SJCRH30 (cell line): Measurements from ENCODE around the gene NTHL1. TPM values are rescaled to one million over a fixed set of nuclear protein-coding genes. Genes with fewer than 3 reads are reported as not detected.

ENCODE experiments used
- DNase-seq, 2 experiments: peaks; one replicate each; pipeline ENCODE4 v3.0.0-alpha.2; 2015 to 2020
- H3K27ac ChIP-seq: fragments of 250-450 bp; sonication (Bioruptor Pico); 2 replicates; pipeline ENCODE4 v1.5.1; 2020; ENCODE audit warnings: mild to moderate bottlenecking, moderate library complexity
- H3K27me3 ChIP-seq: fragments of 250-450 bp; sonication (Bioruptor Pico); 2 replicates; pipeline ENCODE4 v1.5.1; 2020; ENCODE audit warnings: mild to moderate bottlenecking, moderate library complexity
- H3K36me3 ChIP-seq: fragments of 250-450 bp; sonication (Bioruptor Pico); 2 replicates; pipeline ENCODE4 v1.5.1; 2020; ENCODE audit warnings: mild to moderate bottlenecking, moderate library complexity
- H3K4me1 ChIP-seq: fragments of 250-450 bp; sonication (Bioruptor Pico); 2 replicates; pipeline ENCODE4 v1.5.1; 2020; ENCODE audit warnings: mild to moderate bottlenecking, moderate library complexity
- H3K4me3 ChIP-seq: fragments of 250-450 bp; sonication (Bioruptor Pico); 2 replicates; pipeline ENCODE4 v1.5.1; 2020; ENCODE audit warnings: mild to moderate bottlenecking, moderate library complexity
- H3K9me3 ChIP-seq: fragments of 250-450 bp; sonication (Bioruptor Pico); replicated peaks from 2 replicates; pipeline ENCODE4 v1.5.1; 2020; ENCODE audit warnings: mild to moderate bottlenecking, moderate library complexity
- total RNA-seq: library from RNA; depleted of rRNA; stranded (reverse); fragments of >200 nt; shearing (Covaris generic); gene quantifications from 2 replicates; pipeline ENCODE4 v1.2.3, GENCODE V29; 2014

Gene NTHL1
- total RNA-seq, 1 experiment from 2014 or later = 16.6 TPM

DNA sequence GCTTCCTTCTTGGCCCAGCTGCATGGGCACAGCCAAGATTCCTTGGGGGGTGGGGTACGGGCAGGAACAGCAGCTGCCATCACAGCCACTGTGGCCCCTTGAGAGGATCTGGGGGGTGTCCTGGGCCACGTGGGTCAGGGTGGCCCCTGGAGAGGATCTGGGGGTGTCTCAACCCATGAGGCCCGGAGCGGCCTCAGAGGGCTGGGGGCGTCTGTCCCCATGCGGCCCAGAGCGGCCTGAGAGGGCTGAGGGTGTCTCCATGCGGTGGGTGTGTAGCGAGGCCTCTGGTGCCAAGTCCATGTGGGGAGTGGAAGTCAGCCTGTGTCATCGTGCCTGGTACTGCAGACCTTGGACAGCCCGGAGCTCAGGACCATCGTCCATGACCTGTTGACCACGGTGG lies 13.9 kb upstream of the NTHL1 start:
- Histone ChIP-seq H3K4me3 (no peak overlapping the region), H3K4me1 (no peaks in the 10 kb centered on the region), H3K36me3 (peaks cover 8% of the 10 kb centered on the region; the same call in 1 of the 2 replicates), H3K27ac (no peak overlapping the region), H3K9me3 (no peaks in the 10 kb centered on the region), H3K27me3 (no peaks in the 10 kb centered on the region)
- no peak for DNase-seq

DNA sequence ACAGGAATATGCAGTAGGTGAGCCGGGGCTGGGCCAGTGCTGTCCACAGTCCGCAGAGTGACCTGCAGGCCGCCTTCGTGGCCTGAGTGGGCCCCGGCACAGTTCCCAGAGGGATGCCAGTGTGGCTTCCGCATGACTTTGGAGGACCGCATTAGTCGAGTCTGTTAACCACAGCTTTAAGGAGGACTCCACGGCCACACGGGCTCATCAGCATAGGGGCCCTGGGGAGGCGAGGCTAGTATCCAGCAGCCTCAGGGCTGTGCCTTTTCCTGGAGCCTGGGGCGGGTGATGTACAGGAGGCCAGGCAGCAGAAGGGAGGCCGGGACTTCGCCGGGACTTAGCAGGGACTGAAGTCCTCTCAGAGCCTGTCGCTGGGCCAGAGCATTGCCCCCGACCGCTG lies 13.4 kb upstream of the NTHL1 start:
- no peaks in the 10 kb centered on the region for H3K4me1 ChIP-seq
- no peak for DNase-seq
- no peak overlapping the region for H3K27ac ChIP-seq
- peaks cover 5% of the 10 kb centered on the region; the same call in 1 of the 2 replicates for H3K36me3 ChIP-seq
- no peaks in the 10 kb centered on the region for H3K27me3 ChIP-seq
- no peak overlapping the region for H3K4me3 ChIP-seq
- H3K9me3 ChIP-seq = no peaks in the 10 kb centered on the region

DNA sequence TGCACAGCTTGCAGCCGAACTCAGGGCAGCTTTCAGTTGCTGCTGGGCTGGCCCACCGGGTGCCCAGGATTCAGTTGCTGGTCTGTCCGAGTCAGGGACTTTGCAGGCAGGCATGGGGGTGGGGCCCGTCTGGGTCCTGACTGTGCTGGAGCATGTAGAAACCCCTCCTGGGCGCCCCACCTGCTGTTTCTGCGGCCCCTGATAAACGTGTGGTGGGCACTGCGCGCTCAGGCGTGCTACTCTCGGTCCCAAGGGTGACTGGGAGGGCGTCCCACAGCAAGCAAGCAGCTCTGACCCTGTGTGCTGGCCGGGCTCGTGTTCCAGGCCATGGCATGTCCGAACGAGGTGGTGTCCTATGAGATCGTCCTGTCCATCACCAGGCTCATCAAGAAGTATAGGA lies 12.7 kb upstream of the NTHL1 start:
- no peaks in the 10 kb centered on the region for H3K27me3 ChIP-seq
- no peaks in the 10 kb centered on the region for H3K4me1 ChIP-seq
- H3K27ac ChIP-seq = no peak overlapping the region
- no peak overlapping the region for H3K4me3 ChIP-seq
- no peaks in the 10 kb centered on the region for H3K36me3 ChIP-seq
- no peaks in the 10 kb centered on the region for H3K9me3 ChIP-seq
- no peak for DNase-seq

DNA sequence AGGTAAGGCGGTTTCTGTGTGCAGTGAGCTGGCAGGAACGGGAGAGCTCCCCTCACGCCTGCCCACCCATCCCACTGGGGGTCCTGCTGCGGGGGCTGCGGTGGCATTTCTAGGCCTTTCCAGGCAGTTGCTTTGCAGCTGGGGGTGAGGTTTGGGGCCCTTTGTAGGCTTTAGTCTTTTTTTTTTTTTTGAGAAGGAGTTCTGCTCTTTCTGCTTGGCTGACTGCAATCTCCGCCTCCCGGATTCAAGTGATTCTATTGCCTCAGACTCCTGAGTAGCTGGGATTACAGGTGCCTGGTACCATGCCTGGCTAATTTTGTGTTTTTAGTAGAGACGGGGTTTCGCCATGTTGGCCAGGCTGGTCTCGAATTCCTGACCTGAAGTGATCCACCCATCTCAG lies 11.2 kb upstream of the NTHL1 start:
- no peaks in the 10 kb centered on the region; the same call in 1 of the 2 replicates for H3K36me3 ChIP-seq

DNA sequence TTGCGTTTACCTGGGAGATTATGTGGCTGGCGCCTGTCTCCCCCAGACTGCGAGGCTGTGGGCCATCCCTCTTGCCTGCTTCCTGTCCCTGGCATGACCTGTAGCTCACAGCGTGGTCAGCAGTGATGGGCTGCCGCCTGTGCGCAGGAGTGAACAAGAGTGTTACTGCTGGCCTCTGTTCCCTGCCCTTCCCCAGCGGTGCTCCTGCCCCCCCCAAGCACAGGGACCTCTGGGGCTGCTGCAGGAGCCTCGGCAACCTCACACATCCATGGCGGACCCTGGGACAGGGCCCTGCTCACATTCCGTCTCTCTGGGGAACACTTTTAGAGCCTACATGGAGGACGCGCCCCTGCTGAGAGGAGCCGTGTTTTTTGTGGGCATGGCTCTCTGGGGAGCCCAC lies 10.8 kb upstream of the NTHL1 start:
- no peak for DNase-seq
- Histone ChIP-seq H3K9me3 (no peaks in the 10 kb centered on the region), H3K4me3 (no peak overlapping the region), H3K27ac (no peak overlapping the region), H3K4me1 (no peaks in the 10 kb centered on the region), H3K27me3 (no peaks in the 10 kb centered on the region), H3K36me3 (no peaks in the 10 kb centered on the region; the same call in 1 of the 2 replicates)

More for the DNA sequence above, 11.2 kb upstream of the NTHL1 start:
- H3K9me3 ChIP-seq = no peaks in the 10 kb centered on the region
- no peak overlapping the region for H3K4me3 ChIP-seq
- no peaks in the 10 kb centered on the region for H3K27me3 ChIP-seq
- DNase-seq = no peak
- no peaks in the 10 kb centered on the region for H3K4me1 ChIP-seq
- no peak overlapping the region for H3K27ac ChIP-seq

DNA sequence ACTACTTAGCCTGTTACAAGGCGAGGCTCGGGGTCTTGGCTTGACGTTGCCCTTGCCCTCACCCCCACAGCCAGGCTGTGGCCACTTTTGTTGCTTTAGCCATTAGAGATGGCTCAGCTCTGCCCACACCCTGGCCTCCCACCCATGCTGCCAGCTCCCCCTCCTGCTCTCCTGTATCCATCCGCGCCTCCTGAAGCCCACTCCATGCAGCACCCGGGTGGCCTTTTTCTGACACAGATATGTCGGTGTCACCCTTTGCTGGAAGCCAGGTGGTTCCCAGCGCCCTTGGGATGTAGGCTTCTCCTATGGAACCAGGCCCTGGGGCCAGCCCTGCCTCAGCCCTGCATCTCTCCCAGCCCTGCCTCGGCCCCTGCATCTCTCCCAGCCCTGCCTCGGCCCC lies 9.8 kb upstream of the NTHL1 start:
- H3K4me1 ChIP-seq = no peaks in the 10 kb centered on the region
- no peaks in the 10 kb centered on the region for H3K9me3 ChIP-seq
- DNase-seq = no peak
- H3K4me3 ChIP-seq = no peak overlapping the region
- H3K36me3 ChIP-seq = no peaks in the 10 kb centered on the region; the same call in 1 of the 2 replicates
- no peaks in the 10 kb centered on the region for H3K27me3 ChIP-seq
- H3K27ac ChIP-seq = no peak overlapping the region

DNA sequence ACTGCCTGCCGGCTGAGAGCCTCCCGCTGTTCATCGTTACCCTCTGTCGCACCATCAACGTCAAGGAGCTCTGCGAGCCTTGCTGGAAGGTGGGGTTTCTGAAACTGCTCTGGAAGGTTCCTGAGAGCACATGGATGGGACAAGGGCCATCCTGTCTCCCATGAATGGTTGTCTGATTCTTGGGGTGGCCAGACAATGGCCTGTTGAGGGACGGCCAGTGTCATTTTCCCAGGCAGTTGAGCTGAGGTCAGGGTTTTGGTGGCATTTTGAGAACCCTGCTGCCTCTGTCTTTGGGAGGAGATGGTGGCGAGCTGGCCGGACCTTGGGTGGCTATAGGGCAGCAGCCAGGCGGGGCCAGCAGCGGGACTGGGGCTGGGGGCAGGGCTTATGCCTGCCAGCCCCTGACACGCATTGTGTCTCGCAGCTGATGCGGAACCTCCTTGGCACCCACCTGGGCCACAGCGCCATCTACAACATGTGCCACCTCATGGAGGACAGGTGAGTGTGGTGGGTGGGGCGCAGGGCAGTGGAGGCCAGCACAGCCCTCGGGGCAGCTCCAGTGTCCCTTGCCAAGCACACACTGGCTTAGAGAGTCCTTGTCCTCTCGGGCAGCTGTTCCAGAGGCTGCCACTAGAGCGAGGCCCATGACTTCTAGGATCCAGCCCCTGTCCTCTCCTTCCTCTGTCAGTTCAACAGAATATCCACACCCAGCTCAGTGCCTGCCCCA lies 9.2 kb upstream of the NTHL1 start:
- H3K4me1 ChIP-seq = no peaks in the 10 kb centered on the region
- H3K4me3 ChIP-seq = no peak overlapping the region
- no peak for DNase-seq
- no peaks in the 10 kb centered on the region for H3K27me3 ChIP-seq
- H3K27ac ChIP-seq = no peak overlapping the region
- H3K36me3 ChIP-seq = no peaks in the 10 kb centered on the region; the same call in 1 of the 2 replicates
- no peaks in the 10 kb centered on the region for H3K9me3 ChIP-seq

DNA sequence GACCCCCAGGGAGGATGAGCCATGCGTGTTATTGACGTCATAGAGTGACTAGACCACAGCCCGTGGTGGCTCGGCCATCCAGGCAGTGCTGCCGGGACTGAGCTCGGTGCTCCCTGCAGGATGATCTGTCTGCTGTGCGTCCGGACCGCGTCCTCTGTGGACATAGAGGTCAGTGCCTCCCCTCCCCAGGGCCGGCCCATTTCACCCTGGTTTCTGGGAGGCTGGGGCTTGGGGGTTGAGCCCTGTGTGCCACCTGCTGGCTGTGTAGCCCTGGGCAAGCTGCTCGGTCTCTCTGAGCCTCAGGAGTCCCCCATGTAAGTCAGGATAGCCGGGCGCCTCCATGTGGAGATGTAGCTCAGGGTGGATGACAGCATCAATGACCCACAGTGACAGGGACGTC lies 8.4 kb upstream of the NTHL1 start:
- no peak for DNase-seq
- Histone ChIP-seq H3K27me3 (no peaks in the 10 kb centered on the region), H3K27ac (no peak overlapping the region), H3K36me3 (no peaks in the 10 kb centered on the region; the same call in 1 of the 2 replicates), H3K4me3 (no peak overlapping the region), H3K9me3 (no peaks in the 10 kb centered on the region), H3K4me1 (no peaks in the 10 kb centered on the region)

DNA sequence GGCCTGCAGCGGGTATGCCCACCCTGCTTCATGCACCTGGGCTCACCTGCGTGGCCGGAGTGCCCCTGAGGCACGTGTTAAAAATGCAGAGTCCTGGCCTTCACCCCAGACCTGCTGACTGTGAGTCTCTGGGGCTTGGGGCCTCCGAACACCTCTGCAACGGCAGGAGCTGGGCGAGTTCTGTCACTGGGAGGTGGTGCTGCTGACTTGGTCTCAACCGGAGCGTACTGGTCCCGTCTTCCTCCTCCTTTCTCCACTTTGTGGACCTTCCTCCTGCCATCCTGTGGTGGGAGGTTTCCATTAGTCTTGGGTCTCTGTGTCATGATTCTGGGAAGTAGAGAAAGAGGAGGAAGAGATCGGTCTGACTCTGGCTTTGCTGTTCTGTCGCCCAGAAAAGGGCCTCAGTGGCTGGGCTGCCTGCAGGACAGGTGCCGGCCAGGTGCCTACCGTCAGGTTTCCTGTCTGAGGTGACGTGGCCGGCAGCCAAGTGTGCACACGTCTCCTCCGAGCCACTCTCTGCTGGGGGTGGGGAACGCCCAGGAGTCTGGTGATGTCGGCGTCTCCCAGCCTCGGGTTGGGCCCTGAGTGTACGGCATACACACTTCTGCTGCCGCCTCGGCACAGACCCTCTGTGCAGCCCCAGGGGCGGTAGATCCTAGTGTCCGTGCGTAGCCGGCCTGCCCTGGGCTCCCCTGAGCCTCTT lies 7.1 kb upstream of the NTHL1 start:
- H3K9me3 ChIP-seq = no peaks in the 10 kb centered on the region
- no peak overlapping the region for H3K27ac ChIP-seq
- H3K4me3 ChIP-seq = no peak overlapping the region
- peaks cover 4% of the 10 kb centered on the region; the same call in 1 of the 2 replicates for H3K36me3 ChIP-seq
- H3K27me3 ChIP-seq = no peaks in the 10 kb centered on the region
- H3K4me1 ChIP-seq = no peaks in the 10 kb centered on the region
- DNase-seq = no peak

DNA sequence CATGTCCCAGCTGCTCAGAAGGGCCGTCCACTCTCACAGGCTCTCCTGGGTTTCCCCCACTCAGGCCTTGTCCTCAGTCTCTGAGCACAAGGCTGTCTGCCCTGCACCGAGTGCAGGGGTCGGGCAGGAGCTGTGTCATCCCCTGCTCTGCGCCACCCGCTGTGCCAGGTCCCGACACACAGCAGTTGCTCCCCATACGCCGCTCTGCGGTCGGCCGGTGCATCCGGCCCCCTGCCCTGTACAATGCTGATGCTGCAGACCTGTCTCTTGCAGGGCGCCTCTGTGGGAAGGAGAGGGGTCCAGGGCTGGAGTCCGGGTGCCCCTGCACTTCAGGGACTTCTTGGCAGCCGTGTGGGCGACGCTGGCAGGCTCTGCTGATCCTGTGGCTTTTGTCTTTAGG lies 6.3 kb upstream of the NTHL1 start:
- Histone ChIP-seq H3K9me3 (no peaks in the 10 kb centered on the region), H3K27me3 (no peaks in the 10 kb centered on the region), H3K36me3 (peaks cover 4% of the 10 kb centered on the region; the same call in 1 of the 2 replicates), H3K4me3 (no peak overlapping the region), H3K4me1 (no peaks in the 10 kb centered on the region), H3K27ac (no peak overlapping the region)
- no peak for DNase-seq

DNA sequence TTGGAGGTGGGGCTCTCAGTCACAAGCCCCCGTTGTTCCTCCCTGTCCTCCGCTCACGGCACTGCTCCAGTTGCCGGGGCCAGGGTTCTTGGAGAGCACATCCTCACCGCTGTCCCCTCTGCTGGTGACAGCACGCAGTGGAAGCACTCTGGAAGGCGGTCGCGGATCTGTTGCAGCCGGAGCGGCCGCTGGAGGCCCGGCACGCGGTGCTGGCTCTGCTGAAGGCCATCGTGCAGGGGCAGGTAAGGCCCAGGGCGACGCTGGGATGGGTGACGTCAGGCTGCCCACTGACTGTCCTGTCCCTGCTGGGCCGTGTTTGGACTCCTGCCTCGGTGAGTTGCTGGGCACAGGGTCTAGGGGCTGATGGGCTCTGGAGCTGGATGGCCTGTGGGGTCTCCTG lies 5.6 kb upstream of the NTHL1 start:
- Histone ChIP-seq H3K36me3 (peaks cover 4% of the 10 kb centered on the region; the same call in 1 of the 2 replicates), H3K4me1 (peaks cover 2% of the 10 kb centered on the region; the same call in 1 of the 2 replicates), H3K9me3 (no peaks in the 10 kb centered on the region), H3K27me3 (no peaks in the 10 kb centered on the region), H3K4me3 (no peak overlapping the region), H3K27ac (no peak overlapping the region)
- DNase-seq = no peak

DNA sequence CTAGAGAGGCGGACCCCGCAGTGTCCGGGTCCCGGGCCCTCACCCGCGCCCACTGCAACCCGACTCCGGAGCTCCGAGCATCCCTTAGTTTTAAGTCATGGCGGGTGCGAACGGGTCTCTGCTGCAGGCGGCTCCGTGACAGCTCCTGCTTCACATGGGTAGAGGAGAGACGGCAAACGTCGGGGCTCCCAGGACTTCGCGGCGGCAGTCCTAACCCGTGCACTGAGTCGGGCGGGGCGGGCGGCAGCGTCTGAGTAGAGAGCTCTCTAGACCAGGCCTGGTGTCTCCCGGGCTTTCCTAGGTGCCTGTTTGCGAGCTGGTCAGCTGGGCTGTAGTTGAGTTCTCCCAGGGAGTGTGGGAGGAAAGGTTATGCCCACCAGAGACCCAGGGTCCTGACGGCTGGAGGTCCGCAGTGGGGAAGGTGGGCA lies 496 bp upstream of the NTHL1 start:
- H3K27ac ChIP-seq = no peak overlapping the region
- peaks cover 2% of the 10 kb centered on the region; the same call in 1 of the 2 replicates for H3K4me1 ChIP-seq
- no peak for DNase-seq
- H3K36me3 ChIP-seq = peaks cover 4% of the 10 kb centered on the region; the same call in 1 of the 2 replicates
- peak overlapping the region; percentile 86 for H3K4me3 ChIP-seq
- no peaks in the 10 kb centered on the region for H3K27me3 ChIP-seq
- H3K9me3 ChIP-seq = no peaks in the 10 kb centered on the region

DNA sequence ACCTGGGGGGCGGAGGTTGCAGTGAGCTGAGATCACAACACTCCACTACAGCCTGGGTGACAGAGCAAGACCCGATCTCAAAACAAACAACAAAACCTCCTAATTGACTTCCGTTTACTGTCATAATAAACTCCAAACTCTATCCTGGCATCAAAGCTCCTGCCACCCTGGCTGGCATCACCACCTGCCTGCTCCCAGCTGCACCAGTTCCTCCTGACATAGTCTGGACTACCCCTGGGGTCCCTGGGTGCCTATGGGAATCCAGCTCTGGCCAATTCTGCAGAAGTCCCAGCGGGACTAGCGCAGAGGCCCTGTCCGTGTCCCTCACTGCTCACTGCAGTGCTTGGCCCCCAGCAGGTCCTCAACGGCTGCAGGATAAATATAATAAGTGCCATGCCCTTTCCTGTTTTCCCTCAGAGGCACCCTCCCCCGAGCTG lies 723 bp downstream of the NTHL1 start:
- Histone ChIP-seq H3K4me1 (peaks cover 8% of the 10 kb centered on the region), H3K27me3 (no peaks in the 10 kb centered on the region), H3K27ac (no peak overlapping the region), H3K9me3 (no peaks in the 10 kb centered on the region), H3K4me3 (peak overlapping the region; percentile 86), H3K36me3 (peaks cover 4% of the 10 kb centered on the region; the same call in 1 of the 2 replicates)
- DNase-seq = no peak

DNA sequence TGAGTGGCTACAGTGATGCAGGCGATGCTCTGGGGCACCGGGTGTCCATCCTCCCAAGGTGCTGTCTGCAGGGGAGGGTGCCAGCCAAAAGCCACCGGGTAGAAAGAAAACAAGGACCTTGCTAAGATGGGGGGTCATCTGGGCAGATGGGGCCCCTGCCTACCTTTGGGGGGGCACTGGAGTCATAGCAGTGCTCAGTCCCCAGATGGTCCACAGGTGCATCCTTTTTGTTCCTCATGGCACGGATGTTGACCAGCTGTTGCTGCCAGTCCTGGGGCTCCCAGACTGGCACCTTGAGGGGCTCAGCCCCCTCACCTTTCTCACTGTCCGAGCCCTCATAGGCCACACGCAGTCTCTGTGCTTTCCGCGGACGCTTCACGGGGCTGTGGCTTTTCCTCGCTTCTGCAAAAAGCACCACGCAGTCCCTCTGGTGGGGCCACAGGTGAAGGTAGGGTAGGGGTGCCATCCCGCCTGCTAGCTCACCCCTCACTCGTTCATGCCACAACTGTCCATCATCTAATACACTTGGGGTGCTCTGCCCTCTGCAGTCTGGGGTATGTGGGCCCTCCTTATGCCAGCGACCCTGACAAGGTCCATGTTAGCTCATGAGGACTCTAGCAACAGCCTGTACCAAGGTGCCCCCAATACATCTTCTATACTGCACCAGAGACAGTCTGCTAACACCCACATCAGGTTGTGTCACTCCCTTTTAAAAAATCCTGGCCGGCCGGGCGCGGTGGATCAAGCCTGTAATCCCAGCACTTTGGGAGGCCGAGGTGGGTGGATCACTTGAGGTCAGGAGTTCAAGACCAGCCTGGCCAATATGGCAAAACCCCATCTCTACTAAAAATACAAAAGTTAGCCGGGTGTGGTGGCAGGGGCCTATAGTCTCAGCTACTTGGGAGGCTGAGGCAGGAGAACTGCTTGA lies 1.4 kb downstream of the NTHL1 start:
- Histone ChIP-seq H3K4me3 (no peak overlapping the region), H3K36me3 (peaks cover 4% of the 10 kb centered on the region; the same call in 1 of the 2 replicates), H3K9me3 (no peaks in the 10 kb centered on the region), H3K4me1 (peaks cover 15% of the 10 kb centered on the region), H3K27me3 (no peaks in the 10 kb centered on the region), H3K27ac (no peak overlapping the region)
- no peak for DNase-seq
